ENCODE measurements around the gene AFAP1.

DNA sequence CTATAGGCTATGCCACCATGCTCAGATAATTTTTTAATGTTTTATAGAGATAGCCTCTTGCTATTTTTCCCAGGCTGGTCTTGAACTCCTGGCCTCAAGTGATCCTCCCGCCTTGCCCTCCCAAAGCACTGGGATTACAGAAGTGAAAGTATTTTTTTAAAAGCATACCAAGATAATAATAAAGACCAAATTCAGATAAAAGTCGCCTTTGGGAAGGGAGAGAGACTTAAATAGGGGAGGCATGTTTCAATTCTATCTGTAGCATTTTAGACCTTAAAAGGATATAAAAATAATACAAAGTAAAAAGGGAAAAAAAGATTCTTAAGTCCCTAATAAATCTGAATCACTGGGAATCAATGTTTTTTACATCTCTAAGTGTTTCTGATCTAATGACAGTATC is 108.9 kb downstream of the AFAP1 start:
- TF ChIP-seq POLR2AphosphoS5 (IDR thresholded peaks at IDR 0.05; ENCODE audit: low read depth, low read length) (no peak), TAF1 (IDR thresholded peaks at IDR 0.05; ENCODE audit: borderline replicate concordance, low read depth, low read length) (no peak)
